Dermis blood vessel endothelial cell (primary cell): ENCODE results near the gene SLC35F1. TPM values are rescaled to one million over a fixed set of nuclear protein-coding genes. Genes with fewer than 3 reads are reported as not detected.

Source experiments
- DNase-seq: peaks from one replicate; pipeline ENCODE4 v3.0.0; 2010
- total RNA-seq: library from RNA; depleted of rRNA; stranded (reverse); fragments of >200 nt; gene quantifications from 2 replicates; pipeline ENCODE4 v1.2.3, GENCODE V29; 2014

Gene SLC35F1
- total RNA-seq, 1 donor from 2014 or later, result not detected

DNA sequence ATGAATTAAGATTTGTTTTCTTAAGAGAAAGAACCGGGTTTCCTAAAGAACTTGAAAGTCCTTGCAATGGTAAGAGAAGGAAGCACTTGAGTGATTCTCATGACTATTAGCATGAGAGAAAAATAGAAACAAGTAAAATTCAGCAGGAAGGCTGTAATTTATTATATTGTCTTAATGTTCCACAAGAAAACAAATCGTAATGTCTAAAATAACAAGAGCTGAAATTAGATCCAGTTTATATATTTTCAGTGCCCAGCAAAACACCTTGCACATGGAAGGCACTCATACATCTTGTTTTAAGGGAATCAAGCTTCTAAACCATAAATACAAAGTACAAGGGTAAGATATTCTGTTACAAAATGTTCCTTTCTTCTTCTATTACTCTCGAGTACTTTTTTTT is 411.6 kb downstream of the SLC35F1 start:
- no peak for DNase-seq

GRCh38 chr6:118319416-118319815 is 412.4 kb downstream of the SLC35F1 start:
- DNase-seq, result no peak

DNA sequence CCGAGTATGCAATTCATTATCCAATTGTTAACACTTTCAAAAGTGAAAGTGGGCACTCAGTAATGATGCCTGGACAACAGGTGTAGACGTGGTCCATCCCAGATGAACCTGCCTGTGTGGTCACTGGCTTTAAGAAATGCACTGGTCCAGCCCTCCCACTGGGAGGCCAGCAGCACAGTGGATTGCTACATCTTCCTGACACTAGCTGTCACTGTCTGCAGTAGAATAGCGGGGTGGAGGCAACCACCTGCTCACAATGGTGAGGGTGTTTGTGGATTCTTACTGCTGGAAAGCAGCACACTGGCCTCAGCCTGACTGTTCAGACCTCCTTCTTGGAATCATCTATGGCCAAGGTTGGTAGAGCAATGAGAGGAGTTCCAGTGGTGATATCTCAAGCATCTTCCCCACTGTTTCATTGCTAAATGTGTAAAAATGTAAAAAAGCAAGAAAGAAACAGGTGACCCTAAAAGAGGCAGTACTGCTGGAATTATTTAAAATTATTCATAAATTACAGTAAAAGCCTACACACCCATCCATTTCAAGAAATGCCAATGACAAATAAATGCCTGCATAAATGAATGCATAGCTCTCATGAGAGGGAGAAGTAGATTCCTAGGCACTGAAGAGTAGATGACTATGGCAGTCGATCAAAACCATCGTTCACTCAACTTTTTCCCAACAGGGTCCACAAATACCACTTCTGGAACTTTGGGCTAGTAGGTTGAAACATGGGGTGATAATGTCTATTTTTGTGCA is 413.0 kb downstream of the SLC35F1 start:
- no peak for DNase-seq

GRCh38 chr6:118320652-118321051 is 413.6 kb downstream of the SLC35F1 start:
- DNase-seq, result peak; percentile 28

DNA sequence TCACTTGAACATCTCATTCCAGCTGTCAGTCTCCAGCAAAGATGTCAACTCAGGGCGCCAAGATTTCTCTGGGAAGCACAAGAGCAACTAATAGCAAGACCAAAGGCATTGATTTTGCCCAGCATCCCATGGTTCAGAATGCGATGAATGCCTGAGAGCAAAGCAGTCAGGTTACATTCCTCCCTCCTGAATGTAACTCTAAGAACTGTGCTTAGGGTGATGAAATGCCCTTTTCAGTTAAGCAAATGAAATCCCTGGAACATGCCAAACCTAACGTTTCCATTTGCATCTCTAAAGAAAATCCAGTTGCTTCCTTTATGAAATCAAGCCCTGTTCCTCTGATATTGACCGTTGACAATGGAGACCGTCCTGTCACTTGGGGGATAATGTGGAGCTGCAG is 417.1 kb downstream of the SLC35F1 start:
- DNase-seq, result no peak

- DNase-seq, result no peak
Measured at GRCh38 chr6:118325220-118325860, 418.3 kb downstream of the SLC35F1 start.

- no peak for DNase-seq
Measured at GRCh38 chr6:118326712-118327111, 419.6 kb downstream of the SLC35F1 start.

- DNase-seq, result no peak
Measured at GRCh38 chr6:118327237-118327636, 420.2 kb downstream of the SLC35F1 start.

DNA sequence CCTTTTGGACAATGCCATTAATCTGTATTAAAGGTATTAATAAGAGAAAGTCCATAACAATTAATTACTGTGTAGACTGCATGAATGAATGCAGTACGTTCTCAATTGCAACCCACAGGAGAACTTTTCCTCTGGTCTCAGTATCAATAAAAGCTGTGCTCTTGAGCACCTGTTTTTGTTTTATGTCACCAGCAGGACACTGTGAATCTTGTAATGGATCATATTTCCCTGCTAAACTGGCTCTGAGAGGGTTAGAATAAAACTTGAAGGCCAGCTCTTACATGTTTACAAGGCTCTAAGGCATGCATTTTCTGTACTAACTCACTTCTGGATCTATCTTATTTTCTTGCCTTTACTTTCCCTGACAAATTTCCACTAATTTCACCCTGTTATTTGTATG is 426.7 kb downstream of the SLC35F1 start:
- no peak for DNase-seq

DNA sequence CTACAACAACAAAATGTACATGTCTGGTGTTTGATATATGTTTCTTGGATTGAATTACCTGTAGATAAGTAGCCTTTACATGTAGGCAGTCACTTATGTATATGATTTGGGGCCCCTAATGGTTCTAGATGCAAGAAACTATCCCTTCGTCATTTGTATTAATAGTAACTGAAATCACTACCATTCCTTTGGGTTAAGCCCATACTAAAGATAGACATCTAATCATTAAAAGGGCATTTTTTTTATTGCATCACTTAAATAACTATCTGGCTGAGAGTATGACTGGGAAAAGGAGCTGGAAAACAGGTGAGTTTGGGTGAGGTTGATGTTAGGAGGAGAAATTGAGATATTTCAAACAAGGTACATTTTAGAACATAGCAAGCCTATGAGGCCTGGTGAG is 427.6 kb downstream of the SLC35F1 start:
- no peak for DNase-seq

DNA sequence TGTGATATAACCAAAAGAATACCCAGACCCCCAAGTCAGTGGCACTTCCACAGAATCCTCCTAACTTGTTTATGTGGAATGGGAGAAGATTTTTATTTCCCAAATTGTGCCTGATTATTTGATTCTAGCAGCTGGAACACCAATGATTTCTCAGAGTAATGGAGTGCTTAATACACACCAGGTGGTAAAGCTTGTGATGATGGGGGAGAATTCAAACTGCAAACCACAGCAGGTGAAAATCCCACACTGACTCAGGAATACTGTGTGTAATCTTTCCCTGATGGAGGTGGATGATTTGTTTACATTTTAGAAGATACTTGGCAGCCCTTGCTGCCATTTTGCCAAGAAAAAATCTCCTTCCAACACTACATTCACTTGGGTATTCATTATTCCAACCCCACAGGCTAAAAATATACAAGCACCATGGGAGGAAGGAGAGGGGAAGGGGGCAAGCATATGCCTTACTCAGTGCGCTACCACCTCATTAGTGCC is 428.3 kb downstream of the SLC35F1 start:
- no peak for DNase-seq

DNA sequence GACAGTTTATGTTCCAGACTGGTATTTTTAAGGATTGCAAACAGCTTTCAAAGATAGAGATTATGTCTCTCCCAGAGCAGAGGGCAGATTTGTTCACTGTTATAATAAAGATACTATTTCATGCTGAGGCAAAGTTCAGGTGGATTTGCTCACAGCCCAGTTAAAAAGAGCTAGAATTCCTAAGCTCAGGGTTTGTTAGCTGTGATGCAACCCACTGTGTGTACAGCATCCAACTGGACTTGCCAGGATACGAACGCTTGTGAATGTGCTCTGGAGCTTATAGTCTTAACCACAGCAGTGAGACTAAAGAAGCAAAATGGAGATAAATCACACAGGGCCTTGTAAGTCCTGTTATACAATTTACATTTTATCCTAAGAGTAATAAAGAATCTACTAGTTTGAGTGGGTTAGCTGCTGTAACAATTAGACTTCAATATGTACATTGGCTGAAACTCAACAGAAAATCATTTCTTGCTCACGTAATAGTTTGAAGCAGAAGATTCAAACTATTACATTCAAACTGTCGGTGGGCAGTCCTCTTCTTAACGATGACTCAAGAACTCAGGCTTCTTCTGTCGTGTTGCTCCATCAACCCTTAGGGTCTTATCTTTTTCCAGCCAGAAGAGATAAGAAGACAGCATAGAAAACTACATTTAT is 437.1 kb downstream of the SLC35F1 start:
- no peak for DNase-seq

GRCh38 chr6:118350881-118351430 is 443.9 kb downstream of the SLC35F1 start:
- no peak for DNase-seq

- no peak for DNase-seq
Measured at GRCh38 chr6:118353564-118353963, 446.5 kb downstream of the SLC35F1 start.

DNA sequence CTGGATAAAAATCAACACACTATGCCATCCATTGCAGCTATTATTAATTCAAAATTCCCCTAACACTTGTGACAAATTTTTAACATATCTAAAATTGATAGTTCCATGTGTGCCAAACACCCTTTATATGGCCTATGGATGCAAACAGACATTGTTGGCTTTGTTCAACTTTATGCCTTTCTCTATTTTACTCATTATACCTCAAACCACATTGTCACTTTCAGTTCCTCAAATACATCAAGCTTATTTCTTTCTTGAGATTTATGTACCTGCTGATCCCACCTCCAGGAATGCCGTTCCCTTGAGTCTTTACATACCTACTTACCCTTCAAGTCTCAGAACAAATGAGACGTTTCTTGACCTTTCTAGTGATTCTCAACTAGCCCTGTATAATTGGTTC is 447.6 kb downstream of the SLC35F1 start:
- DNase-seq, result no peak

DNA sequence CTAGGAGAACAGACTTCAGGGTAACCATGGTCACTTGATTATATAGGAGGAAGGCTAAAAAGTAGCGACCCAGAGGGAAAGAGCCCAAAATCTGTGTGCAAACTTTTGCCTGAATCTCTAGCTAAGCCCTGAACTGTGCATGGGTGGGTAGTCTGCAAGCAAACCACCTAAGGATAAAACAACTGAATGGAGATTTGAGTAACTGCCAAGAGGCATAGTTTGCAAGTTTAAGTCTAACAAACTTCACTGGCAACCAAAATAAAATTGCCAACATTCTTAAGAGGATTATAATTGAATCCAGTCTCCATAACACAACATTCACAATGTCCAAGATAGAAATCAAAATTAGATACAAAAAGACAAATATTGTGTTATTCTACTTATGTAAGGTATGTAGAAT is 449.0 kb downstream of the SLC35F1 start:
- DNase-seq, result no peak

DNA sequence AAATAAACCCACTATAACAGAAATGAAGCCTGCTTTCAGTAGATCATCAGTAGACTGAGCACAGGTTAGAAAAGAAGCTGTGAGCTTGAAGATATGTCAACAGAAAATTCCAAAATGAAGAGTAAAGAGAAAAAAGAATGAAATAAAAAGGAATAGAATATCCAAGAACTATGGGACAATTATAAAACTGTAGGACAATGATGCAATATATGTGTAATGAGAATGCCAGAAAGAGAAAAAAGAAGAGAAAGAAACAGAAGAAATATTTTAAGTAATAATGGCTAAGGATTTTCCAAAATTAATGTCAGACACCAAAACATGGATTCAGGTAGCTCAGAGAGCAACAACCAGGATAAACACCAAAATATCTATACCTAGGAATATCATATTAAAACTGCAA is 449.6 kb downstream of the SLC35F1 start:
- DNase-seq, result no peak

Other genes starting within 250 kb of the SLC35F1 start
- gene NUS1, start 231.8 kb upstream of the SLC35F1 start, total RNA-seq, result 12.4 and 22.2 TPM in 2 replicates